Activated T-helper 1 cell treated with anti-CD3 and anti-CD28 coated beads, Interleukin-2, amount 50 U/mL, for 16 hours (primary cell): ENCODE results near the gene AEN.

Source experiments
- DNase-seq, 2 donors: peaks; one replicate each; pipeline ENCODE4 v3.0.0-alpha.2; 2020; ENCODE audit warnings: low read depth in 1 of 2, low spot score in 1 of 2

Gene AEN

DNA sequence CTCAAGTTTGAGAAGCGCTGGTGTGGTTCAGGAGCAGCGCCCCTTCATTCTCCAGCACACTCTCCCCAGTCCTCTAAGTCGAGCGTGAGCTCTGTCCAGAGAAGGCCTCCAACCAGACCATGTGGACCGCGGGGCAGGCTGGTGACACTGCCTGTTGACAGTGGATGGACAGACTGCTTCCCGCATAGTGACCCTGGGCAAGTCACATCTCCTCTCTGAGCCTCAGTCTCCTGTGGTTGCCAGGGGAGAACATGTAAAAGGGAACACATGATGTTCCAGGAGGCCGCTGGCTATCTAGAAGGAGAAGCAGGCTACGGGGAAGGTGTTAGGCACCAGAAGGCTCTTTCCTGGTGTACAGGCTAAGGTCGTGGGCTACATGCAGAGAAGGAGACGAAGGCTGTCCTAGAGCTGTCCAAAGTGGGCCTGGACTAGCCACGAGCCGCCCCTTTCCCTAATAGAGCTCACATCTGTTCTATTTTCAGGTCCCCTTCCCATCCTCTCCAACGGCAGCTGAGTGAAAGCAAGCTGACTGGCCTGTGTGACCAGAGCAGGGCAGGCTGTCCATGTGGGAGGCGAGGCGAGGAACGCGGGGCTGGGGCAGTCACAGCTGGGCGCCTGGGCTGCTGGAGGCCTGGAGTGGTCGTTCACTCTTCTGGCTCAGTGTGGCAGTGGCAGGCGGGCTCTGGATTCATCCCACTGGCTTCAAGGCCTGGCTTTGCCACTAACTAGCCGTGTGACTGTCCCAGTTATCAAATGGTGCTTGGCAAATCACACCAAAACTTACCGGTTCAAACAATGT, 28.8 kb downstream of the AEN start:
- DNase-seq = no peak

DNA sequence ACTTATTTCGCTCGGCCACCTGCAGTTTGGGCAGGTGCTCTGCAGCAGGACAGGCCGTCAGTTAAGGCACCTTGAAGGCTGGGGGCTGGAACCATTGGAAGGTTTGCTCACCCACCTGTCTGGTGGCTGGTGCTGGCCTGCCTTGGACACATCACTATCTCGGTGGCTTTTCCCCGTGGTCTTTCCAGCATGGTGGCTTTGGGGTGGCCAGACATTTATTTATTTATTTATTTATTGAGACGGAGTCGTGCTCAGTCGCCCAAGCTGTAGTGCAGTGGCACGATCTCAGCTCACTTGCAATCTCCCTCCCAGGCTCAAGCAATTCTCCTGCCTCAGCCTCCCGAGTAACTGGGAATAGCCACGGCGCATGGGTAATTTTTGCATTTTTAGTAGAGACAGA, 29.4 kb downstream of the AEN start:
- no peak for DNase-seq

- DNase-seq = no peak
Measured at GRCh38 chr15:88651136-88651732, 30.1 kb downstream of the AEN start.

DNA sequence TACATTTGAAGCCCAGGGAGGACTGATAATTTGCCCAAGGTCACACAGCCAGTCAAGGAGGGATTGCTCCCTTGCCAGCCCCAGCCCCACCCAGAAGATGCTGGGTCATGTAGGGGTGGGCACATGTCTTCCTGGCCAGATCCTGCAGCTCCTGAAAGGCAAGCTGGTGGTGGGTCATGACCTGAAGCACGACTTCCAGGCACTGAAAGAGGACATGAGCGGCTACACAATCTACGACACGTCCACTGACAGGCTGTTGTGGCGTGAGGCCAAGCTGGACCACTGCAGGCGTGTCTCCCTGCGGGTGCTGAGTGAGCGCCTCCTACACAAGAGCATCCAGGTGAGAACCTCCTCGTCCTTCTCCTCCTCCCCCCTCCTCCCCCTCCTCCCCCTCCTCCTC, 30.8 kb downstream of the AEN start:
- no peak for DNase-seq

DNA sequence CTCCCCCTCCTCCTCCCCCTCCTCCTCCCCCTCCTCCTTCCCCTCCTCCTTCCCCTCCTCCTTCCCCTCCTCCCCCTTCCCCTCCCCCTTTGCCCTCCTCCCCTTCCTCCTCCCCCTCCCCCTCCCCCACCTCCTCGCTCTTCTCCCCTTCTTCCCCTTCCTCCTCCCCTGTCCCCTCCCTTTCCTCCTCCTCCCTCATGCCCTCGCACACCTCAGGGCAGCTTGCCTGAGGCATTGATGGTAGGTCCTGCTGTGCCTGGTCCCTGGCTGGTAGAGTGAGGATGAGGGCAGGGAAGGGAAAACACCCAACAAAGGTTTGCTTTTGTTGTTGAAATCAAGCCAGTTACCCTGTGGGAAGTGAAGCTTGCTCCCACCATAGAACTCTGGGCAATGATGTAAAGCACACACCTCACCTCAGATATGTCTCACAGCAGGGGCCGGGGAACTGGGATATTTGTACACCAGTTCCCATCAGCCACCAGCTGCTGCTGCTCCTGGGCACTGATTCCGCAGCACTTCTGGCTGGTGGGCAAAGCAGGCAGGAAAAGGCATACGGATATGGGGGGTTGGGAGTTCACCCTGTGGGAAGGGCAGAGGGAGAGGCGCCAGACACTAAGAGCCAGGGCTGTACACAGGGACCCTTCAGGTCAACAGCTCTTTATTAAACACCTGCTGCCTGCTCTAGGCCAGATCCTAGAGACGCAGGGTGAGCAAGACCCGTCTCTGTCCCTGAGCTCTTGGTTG, 31.5 kb downstream of the AEN start:
- DNase-seq = no peak

- DNase-seq = no peak
Measured at GRCh38 chr15:88653200-88654064, 32.3 kb downstream of the AEN start.

DNA sequence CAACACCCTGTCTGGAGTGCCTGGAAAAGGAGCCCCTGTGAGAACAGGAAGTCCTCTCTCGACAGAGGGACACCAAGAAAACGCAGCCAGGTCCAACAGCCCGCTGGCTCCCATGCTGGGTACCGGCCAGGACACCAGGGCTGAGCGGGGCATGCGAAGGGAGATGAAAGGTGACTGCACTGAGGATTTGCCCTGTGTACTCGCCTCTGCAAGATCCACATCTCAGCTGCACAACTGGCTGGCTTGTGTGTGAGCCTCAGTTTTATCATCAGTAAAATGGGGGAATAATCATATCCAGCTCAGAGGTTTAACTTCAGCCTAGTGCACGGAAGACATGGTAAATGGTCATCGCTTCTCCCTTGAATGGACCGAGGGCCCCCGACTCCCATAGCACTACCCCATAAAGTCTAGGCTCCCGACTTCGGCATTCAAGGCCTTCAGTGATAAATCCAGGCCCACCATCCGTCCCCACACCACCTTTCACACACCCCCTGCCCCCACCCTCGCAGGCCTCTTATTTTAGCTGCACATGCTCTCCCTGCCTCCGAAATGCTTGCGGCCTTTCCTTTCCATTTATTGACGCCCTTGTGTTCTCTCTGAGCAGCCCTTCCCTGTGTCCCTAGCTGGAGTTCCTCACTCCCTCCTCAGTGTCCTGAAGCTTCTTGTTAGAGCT, 33.4 kb downstream of the AEN start:
- no peak for DNase-seq

DNA sequence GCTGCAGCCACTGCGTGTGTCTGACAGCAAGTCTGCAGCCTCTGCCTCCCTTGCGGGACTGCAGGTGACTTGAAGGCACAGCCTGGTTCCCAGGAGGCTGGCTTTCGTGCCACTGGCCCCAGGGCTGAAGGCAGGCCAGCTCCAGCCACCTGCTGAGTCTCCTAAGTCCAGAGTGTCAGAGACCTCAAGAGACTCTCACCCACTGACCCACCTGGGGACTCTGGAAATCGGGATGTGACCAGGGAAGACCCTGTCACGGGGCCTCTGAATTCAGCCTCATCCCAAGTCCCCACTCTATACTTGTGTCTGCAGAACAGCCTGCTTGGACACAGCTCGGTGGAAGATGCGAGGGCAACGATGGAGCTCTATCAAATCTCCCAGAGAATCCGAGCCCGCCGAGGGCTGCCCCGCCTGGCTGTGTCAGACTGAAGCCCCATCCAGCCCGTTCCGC, 34.0 kb downstream of the AEN start:
- no peak for DNase-seq

GRCh38 chr15:88655800-88656488, 34.8 kb downstream of the AEN start:
- no peak for DNase-seq

DNA sequence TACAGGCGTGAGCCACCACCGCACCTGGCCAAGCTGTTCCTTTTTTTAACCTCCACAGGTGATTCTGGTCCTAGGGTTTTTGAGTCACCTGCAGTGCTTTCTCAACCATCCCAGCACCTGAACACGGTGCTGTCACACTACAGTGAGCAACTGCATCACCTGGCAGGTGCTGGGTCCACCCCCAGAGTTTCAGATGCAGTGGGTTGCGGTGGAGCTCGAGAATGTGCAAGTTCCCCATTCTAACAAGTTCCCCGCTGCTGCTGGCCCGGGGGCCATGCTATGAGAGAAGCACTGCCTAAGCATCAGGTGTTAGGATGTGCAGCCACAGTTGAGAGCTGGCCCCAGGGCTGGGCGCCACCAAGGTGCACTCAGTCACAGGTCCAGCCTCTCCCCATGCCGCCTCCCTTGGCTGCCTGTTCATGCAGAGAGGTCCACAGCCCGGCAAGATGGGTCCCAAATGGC, 35.7 kb downstream of the AEN start:
- no peak for DNase-seq

- no peak for DNase-seq
Measured at GRCh38 chr15:88657326-88658069, 36.4 kb downstream of the AEN start.

DNA sequence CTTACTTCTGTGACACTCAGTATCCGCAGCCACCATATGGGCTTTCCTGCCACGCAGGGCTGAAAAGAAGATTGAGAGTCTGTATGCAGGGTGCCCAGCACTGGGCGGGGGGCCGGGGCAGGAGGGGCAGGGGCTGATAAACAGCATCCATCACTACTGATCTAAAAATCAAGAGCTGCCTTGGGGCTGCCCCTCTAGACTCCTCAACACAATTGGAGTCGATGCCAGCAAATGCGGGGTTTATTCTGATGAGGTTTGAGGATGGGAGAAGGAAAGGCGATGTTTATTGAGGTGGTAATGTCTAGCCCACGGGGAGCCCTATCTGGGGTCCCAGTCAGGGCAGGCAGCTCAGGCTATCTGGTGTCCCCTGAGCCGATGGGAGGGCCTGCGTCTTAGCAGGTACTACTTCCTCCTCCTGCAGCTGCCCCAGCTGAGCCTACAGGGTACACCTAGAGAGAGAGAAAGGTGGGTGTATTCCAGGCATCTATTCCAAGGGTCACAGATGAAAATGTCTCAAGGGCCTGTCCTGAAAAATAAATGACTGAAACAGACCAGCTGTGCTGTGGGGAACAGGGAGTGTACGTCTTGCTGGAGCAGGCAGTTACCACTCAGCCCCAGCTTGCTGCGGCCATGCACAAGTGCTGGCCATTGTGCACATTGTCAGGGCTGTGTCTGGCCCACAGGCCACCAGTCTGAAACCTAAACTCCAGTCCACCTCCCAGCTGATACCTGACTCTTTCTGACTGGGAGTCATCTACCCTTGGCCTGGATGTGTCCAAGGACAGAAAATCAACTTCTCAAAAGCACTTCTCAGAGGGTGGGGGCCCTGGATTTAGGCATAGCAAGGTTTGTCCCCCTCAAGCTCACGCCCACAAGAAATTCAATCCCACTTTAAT, 37.2 kb downstream of the AEN start:
- no peak for DNase-seq

DNA sequence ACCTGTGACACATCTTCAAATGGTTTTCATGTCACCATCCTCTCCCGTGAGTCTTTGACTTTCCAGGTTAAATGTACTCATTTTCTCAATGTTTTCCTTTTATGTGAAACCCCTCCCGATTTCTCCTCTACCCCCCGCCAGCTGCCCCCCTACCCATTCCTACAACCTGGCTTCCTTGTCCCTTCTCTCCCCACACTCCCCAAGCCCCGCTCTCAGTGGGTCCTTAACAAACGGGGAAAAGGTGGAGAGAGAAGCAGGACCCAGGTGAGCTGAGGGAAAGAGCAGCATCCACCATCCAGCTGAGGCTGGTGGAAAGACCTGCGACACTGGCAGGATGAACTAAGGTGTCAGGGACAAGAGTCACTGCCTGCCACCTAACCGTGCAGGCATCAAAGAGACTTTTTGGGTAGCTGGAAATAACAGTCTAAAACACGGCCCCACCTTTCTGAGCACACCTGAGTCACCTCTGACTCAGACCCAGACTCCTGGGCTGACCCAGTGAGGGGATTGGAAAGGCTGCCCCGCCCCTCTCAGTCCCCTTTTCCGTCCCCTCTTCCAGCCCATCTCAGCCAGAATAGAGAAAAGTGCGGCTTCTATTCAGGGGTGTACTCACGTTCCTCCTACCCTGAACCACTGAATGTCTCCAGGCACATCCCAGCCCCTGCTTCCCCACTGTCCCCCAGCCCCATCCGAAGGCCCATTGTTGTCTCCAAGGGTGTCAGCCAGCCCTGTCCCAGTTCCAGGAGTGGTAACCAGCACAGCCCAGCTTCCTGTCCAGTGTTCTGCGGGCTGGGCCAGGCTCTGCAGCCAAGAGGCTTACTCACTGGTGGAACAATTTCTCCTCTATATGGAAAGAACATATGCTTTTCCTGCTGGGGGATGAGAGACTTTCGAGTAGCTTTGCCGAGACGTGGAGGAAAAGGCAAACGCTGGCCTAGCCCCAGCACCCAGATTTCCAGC, 38.1 kb downstream of the AEN start:
- no peak for DNase-seq

DNA sequence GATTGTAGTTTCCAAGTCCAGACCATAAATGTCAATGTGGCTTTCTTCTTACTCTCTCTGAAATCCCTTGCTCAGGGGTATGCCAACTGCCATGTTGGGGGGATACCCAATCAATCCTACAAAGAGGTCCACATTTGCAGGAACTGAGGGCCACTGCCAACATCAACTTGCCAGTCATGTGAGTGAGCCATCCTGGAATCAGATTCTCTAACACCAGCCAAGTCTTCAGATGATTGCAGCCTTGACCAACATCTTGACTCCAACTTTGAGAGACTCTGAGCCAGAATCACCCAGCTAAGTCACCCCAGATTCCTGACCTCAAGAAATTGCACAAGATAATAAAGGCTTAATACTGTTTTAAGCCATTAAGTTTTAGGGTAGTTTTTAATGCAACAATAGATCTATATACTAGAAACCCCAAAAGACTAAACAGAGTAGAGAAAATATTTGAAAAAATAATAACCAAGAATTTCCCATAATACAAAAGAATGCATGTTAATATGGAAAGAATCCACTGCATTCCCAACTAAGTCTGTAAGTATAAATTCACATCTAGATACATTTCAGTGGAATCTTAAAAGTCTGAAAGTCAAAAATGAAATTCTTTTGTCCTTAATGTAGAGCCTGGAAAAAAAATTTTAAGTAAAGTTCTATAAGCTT, 40.0 kb downstream of the AEN start:
- no peak for DNase-seq

DNA sequence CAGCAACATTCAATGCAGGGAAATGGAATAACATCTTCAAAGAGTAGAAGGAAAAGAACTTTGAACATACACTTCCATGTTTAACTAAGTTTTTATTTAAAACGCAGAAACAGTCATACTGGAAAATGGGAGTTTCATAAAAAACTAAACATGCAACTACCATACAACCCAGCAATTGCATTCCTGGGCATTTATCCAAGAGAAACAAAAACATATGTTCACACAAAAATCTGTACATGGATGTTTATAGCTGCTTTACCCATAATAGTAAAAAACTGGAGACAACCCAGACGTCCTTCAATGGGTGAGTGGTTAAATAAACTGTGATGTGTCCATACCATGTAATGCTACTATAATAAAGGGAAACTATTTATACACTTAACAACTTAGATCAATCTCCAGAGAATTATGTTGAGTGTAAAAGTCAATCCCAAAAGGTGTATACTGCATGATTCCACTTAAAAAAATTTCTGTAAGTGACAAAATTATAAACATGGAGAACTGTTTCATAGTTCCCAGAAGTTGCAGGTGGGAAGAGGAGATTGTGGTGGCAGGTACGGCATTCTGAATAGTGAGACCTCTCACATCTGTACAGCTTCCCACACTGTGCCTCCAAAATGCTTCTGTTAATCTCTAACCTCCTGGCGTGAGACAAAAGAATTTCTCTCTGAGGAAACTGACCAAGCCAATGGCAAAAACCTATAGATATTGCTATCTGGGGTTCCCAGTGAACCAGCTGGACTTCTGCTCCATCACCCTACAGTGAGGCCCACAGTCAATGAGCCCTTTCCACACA, 40.8 kb downstream of the AEN start:
- DNase-seq = no peak

- DNase-seq = no peak
Measured at GRCh38 chr15:88663141-88663621, 42.0 kb downstream of the AEN start.
